Measurements from ENCODE around the gene PIN1. TPM values are rescaled to one million over a fixed set of nuclear protein-coding genes. Genes with fewer than 3 reads are reported as not detected.

Gene PIN1
- total RNA-seq, 1 donor from 2014 or later: 92.3 TPM

GRCh38 chr19:9885077-9885552 is 50.0 kb downstream of the PIN1 start:
- no peak for DNase-seq (ENCODE audit: low read depth)

GRCh38 chr19:9891609-9892373 is 56.7 kb downstream of the PIN1 start:
- DNase-seq (ENCODE audit: low read depth): no peak

Other genes with a start within 250 kb of the PIN1 start
- gene ZNF561, start 214.1 kb upstream of the PIN1 start, total RNA-seq: 34.6 and 70.2 TPM in 2 replicates
- 57.3 and 59.4 TPM in 2 replicates for gene ZNF562, start 160.2 kb upstream of the PIN1 start, total RNA-seq
- 2.1 and 25.8 TPM in 2 replicates for gene ZNF846, start 66.6 kb upstream of the PIN1 start, total RNA-seq
- 9.7 and 16.7 TPM in 2 replicates for gene FBXL12, start 16.2 kb upstream of the PIN1 start, total RNA-seq
- gene UBL5, start 7.4 kb upstream of the PIN1 start, total RNA-seq: 229 and 449 TPM in 2 replicates
- gene OLFM2, start 101.2 kb downstream of the PIN1 start, total RNA-seq: 0.87 and 4.9 TPM in 2 replicates
- gene COL5A3, start 175.2 kb downstream of the PIN1 start, total RNA-seq: not detected in 2 replicates
- gene RDH8, start 178.2 kb downstream of the PIN1 start, total RNA-seq: not detected in 2 replicates